Stimulated activated CD4-positive, alpha-beta T cell treated with anti-CD3 and anti-CD28 coated beads, TNF-alpha, amount 100 ng/mL, for 1 hour (primary cell): Measurements from ENCODE around the gene MORF4L2.

Source experiments
- DNase-seq, 3 donors: peaks; one replicate each; pipeline ENCODE4 v3.0.0-alpha.2; 2020; ENCODE audit warnings: low read depth in 3 of 3, low spot score in 1 of 3

MORF4L2 gene

GRCh38 chrX:103635436-103635835 lies 51.1 kb downstream of the MORF4L2 start:
- no peak for DNase-seq

GRCh38 chrX:103631145-103631544 lies 55.4 kb downstream of the MORF4L2 start:
- DNase-seq = no peak

DNA sequence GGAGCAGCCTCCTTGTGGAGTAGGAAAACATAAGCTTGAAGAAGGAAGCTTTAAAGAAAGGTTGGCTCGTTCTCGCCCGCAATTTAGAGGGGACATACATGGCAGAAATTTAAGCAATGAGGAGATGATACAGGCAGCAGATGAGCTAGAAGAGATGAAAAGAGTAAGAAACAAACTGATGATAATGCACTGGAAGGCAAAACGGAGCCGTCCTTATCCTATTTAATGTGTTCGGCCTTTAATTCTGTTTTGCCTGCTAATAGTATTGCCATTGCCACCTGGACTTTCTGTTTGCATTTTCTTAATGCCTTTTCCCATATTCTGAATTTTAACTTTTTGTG lies 56.4 kb downstream of the MORF4L2 start:
- no peak for DNase-seq

- DNase-seq = no peak
Observed at GRCh38 chrX:103629318-103630170, 57.0 kb downstream of the MORF4L2 start.

DNA sequence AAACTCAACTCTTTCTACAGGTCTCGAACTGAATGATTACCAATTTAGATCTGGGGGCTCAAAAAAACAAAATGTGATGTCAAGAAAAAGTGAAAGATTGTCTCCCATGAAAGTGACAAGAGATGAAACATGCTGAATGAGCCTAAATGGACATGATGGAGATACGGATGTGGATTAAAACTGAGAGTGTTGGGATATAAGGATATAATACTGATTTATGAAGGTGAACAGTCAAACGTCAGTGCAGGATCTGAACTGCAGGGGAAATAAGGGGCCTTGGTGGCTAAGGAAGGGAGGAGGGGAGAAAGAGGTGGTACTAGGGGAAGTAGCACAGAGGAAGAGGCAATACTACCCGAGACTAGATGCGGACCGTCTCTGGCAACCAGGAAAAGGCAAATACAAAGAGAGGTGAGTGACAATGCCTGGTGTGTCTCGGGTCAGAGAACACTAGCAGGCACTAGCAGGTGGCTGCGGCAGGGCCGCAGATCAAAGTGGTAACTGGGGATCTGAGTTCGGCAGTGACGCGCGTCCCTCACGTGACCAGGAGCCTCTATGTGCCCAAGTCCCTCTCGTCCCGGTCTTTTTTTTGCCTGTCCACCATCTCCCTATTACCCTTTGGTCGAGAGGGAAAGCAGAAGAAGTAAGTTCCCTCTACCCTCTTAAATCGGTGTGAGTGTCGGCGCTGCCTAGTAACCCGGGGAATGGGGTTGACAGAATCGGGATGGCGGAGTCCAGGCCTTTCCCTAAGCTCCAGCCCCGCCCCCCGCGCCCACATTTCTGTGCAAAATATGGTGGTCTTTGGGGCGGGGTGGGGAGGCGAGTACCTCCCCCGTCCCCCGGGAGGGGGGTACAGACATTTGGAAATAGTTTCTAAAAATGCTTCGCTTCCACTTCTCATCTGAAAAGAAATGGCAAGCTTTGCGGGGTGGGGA lies 57.8 kb downstream of the MORF4L2 start, which contains the start of gene TCEAL1:
Gene TCEAL1, plus strand, starts transcription at position 590 of the 932 bp plus-strand sequence. CDS start 942 bp downstream, outside the sequence.
- no peak for DNase-seq

- no peak for DNase-seq
Observed at GRCh38 chrX:103626855-103627254, 59.6 kb downstream of the MORF4L2 start.
